Spleen (tissue), 11 donors: Measurements from ENCODE around the gene DIRAS1. TPM values are rescaled to one million over a fixed set of nuclear protein-coding genes. Genes with fewer than 3 reads are reported as not detected.
A peak's percentile ranks its signal among the peaks of the same experiment; 100 is the strongest.

Source experiments
- DNase-seq: peaks from one replicate; pipeline ENCODE4 v3.0.0-alpha.2; 2020
- H3K27ac ChIP-seq, 8 donors: fragments of 200-600 bp; sonication (generic) in 7 of 8; 1 replicate in 4 of 8; 2 replicates in 4 of 8; pipeline versions ENCODE4 v1.5.0 to v1.8.0; 2016 to 2021; ENCODE audit warnings: inconsistent platforms in 4 of 8, mild to moderate bottlenecking in 4 of 8, moderate library complexity in 1 of 8
- H3K27me3 ChIP-seq, 7 donors: fragments of 200-600 bp; sonication (generic) in 6 of 7; replicated peaks in 1 of 7; 1 replicate in 4 of 7; 2 replicates in 3 of 7; pipeline versions ENCODE4 v1.5.0 to v1.8.0; 2016 to 2021; ENCODE audit warnings: inconsistent platforms in 3 of 7, mild to moderate bottlenecking in 1 of 7
- H3K36me3 ChIP-seq, 6 donors: fragments of 200-600 bp; sonication (generic) in 5 of 6; 1 replicate in 4 of 6; 2 replicates in 2 of 6; pipeline versions ENCODE4 v1.5.0 to v1.8.0; 2016 to 2021; ENCODE audit warnings: inconsistent platforms in 2 of 6
- H3K4me1 ChIP-seq, 6 donors: fragments of 200-600 bp; sonication (generic) in 5 of 6; 1 replicate in 3 of 6; 2 replicates in 3 of 6; pipeline versions ENCODE4 v1.5.0 to v1.8.0; 2016 to 2021; ENCODE audit warnings: inconsistent platforms in 3 of 6
- H3K4me3 ChIP-seq, 8 donors: fragments of 200-600 bp; sonication (generic) in 7 of 8; 1 replicate in 4 of 8; 2 replicates in 4 of 8; pipeline versions ENCODE4 v1.5.0 to v1.8.0; 2016 to 2021; ENCODE audit warnings: inconsistent platforms in 4 of 8, mild to moderate bottlenecking in 4 of 8, moderate library complexity in 2 of 8
- H3K9me3 ChIP-seq, 8 donors: fragments of 200-600 bp; sonication (generic) in 7 of 8; 1 replicate in 4 of 8; 2 replicates in 4 of 8; pipeline versions ENCODE4 v1.5.0 to v1.8.0; 2016 to 2021; ENCODE audit warnings: inconsistent platforms in 4 of 8
- CTCF ChIP-seq, 11 experiments: fragments of 200-600 bp in 7 of 11; fragments of 450-650 bp in 4 of 11; sonication (generic) in 4 of 11; IDR thresholded peaks in 8 of 11; conservative IDR thresholded peaks in 3 of 11; 1 replicate in 7 of 11; 2 replicates in 4 of 11; pipeline versions ENCODE4 v1.4.0 to v1.8.0; 2016 to 2021; ENCODE audit warnings: antibody characterized with exemption in 11 of 11, inconsistent platforms in 4 of 11, mild to moderate bottlenecking in 1 of 11
- POLR2A ChIP-seq, 3 donors: fragments of 450-650 bp; IDR thresholded peaks; one replicate each; pipeline ENCODE4 v1.5.1; 2017; ENCODE audit warnings: antibody characterized with exemption in 3 of 3, mild to moderate bottlenecking in 1 of 3
- POLR2AphosphoS5 ChIP-seq, 3 donors: sonication (generic); formaldehyde crosslinking; IDR thresholded peaks; one replicate each; pipeline ENCODE4 v1.5.1; 2017; ENCODE audit warnings: antibody characterized with exemption in 3 of 3
- WGBS, 5 donors: extraction: QIAGEN DNeasy Blood & Tissue Kit in 3 of 5; methylation state at CpG; one replicate each; pipeline versions ENCODE4 v1.1.5 to v1.1.7; 2013 to 2018; 5-methylcytosine and 5-hydroxymethylcytosine counted together
- intact Hi-C: fragments of 100-400 bp; cut with DNase I; formaldehyde crosslinking; loops from one replicate; pipeline ENCODE4 v1.15.0; 2023; ENCODE audit warnings: low total_unique reads
- polyA plus RNA-seq, 3 donors: library from polyadenylated mRNA; stranded (reverse); fragments of 200-250 nt; gene quantifications; one replicate each; pipeline ENCODE4 v1.2.1, GENCODE V29; 2013
- total RNA-seq, 7 donors: library from RNA; depleted of rRNA in 3 of 7; stranded (reverse); fragments of >200 nt in 3 of 7; fragmentation: NEBNext Ultra II Directional in 4 of 7; extraction: Animal tissue kit (Norgen Biotek cat#: 25700) in 4 of 7; gene quantifications; one replicate each; pipeline versions ENCODE4 v1.1.0 to v1.2.1, GENCODE V29; 2016 to 2021
- donor health status: healthy with polysubstance abuse.
- donor health status: DM: no; HTN: no; CAD: no; lungs with moderate emphysema.
- donor health status: DM: no; HTN: no; CAD: no.
- donor health status: Bipolar disorder and iron deficiency.
- donor health status: healthy.
- donor health status: DM: no; HTN: no; CAD: no.
- donor health status: DM: yes; HTN: yes; CAD: no.

DIRAS1 gene
- total and polyA plus RNA-seq, 10 donors: 1.3 to 17.1 (median 3.5) TPM

DNA sequence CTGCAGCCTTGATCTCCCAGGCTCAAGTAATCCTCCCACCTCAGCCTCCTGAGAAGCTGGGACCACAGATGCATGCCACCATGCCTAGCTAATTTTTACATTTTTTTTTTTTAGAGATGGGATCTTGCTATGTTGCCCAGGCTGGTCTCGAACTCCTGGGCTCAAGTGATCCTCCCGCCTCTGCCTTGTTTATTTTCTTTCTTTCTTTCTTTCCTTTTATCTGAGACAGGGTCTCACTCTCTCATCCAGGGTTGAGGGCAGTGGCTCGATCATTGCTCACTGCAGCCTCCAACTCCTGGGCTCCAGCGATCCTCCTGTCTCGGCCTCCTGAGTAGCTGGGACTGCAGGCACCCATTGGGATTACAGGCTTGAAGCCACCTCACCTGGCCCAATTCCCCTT is 14.9 kb downstream of the DIRAS1 start:
- TF ChIP-seq POLR2AphosphoS5 (IDR thresholded peaks at IDR 0.05) (no peak), POLR2A (IDR thresholded peaks at IDR 0.05) (no peak), CTCF (IDR thresholded peaks at IDR 0.05 in 8 of 11, conservative IDR thresholded peaks at IDR 0.05 in 3 of 11) (no peak)
- peaks cover 0 to 41% (median 15%) of the 10 kb centered on the region in 6 donors for H3K4me1 ChIP-seq
- DNase-seq: no peak
- no peak overlapping the region for H3K4me3 ChIP-seq
- 93 to 100% (median 96%) methylated on average over 5 of the region's 5 CpGs for WGBS, 5 donors
- H3K36me3 ChIP-seq: no peaks in the 10 kb centered on the region
- H3K9me3 ChIP-seq: no peaks in the 10 kb centered on the region
- H3K27ac ChIP-seq: no peak overlapping the region
- H3K27me3 ChIP-seq: no peaks in the 10 kb centered on the region
- intact Hi-C loops: no loop called here

- H3K4me3 ChIP-seq: no peak overlapping the region
- H3K4me1 ChIP-seq: peaks cover 0 to 48% (median 30%) of the 10 kb centered on the region in 6 donors
- intact Hi-C loops: no loop called here
- no peak for DNase-seq
- WGBS, 5 donors: 88 to 91% (median 90%) methylated on average over 5 to 6 of the region's 6 CpGs
- no peaks in the 10 kb centered on the region for H3K36me3 ChIP-seq
- H3K27ac ChIP-seq: no peak overlapping the region
- TF ChIP-seq POLR2A (IDR thresholded peaks at IDR 0.05) (no peak), CTCF (IDR thresholded peaks at IDR 0.05 in 8 of 11, conservative IDR thresholded peaks at IDR 0.05 in 3 of 11) (no peak), POLR2AphosphoS5 (IDR thresholded peaks at IDR 0.05) (no peak)
- H3K9me3 ChIP-seq: no peaks in the 10 kb centered on the region
- H3K27me3 ChIP-seq: no peaks in the 10 kb centered on the region
Measured at GRCh38 chr19:2703691-2704216, 17.4 kb downstream of the DIRAS1 start.

GRCh38 chr19:2703077-2703437 is 18.1 kb downstream of the DIRAS1 start:
- TF ChIP-seq CTCF (IDR thresholded peaks at IDR 0.05 in 8 of 11, conservative IDR thresholded peaks at IDR 0.05 in 3 of 11) (no peak), POLR2AphosphoS5 (IDR thresholded peaks at IDR 0.05) (no peak), POLR2A (IDR thresholded peaks at IDR 0.05) (no peak)
- intact Hi-C loops: no loop called here

GRCh38 chr19:2702170-2703076 is 18.7 kb downstream of the DIRAS1 start, which contains the start of gene GNG7:
TSS of gene GNG7 (minus strand) at chr19:2702694. CDS start at chr19:2520688, 182,006 bp downstream.
- H3K4me1 ChIP-seq: peaks cover 0 to 61% (median 40%) of the 10 kb centered on the region in 6 donors
- intact Hi-C loops: no loop called here
- H3K9me3 ChIP-seq: no peaks in the 10 kb centered on the region
- TF ChIP-seq CTCF (IDR thresholded peaks at IDR 0.05 in 8 of 11, conservative IDR thresholded peaks at IDR 0.05 in 3 of 11): no peak
- TF ChIP-seq POLR2AphosphoS5 (IDR thresholded peaks at IDR 0.05): peak; percentile 79 to 86 (median 86)
- TF ChIP-seq POLR2A (IDR thresholded peaks at IDR 0.05): peak in 1 of 3 donors; percentile 74
- H3K27me3 ChIP-seq: no peaks in the 10 kb centered on the region
- peak; percentile 98 for DNase-seq
- H3K4me3 ChIP-seq: peak within 1 kb of the TSS; percentile 37 to 79 (median 47)
- WGBS, 5 donors: 2 to 5% (median 2%) methylated on average over 22 to 77 of the region's 77 CpGs
- no peaks in the 10 kb centered on the region for H3K36me3 ChIP-seq
- H3K27ac ChIP-seq: peak within 1 kb of the TSS in 7 of 8 donors; percentile 54 to 90 (median 82)

More at GRCh38 chr19:2703077-2703437, 18.1 kb downstream of the DIRAS1 start:
- Histone ChIP-seq H3K27ac (peak overlapping the region in 5 of 8 donors; percentile 27 to 90 (median 83)), H3K4me1 (peaks cover 0 to 55% (median 35%) of the 10 kb centered on the region in 6 donors), H3K4me3 (peak overlapping the region in 4 of 8 donors; percentile 54 to 79 (median 62)), H3K36me3 (no peaks in the 10 kb centered on the region), H3K9me3 (no peaks in the 10 kb centered on the region), H3K27me3 (no peaks in the 10 kb centered on the region)
- 68 to 84% (median 83%) methylated on average over 5 of the region's 5 CpGs for WGBS, 5 donors
- DNase-seq: no peak
